Parathyroid adenoma (tissue), 2 donors: ENCODE measurements around the gene DACH2.

Source experiments
- H2AFZ ChIP-seq: fragments of 300-600 bp; sonication (generic); one replicate; pipeline ENCODE4 v1.7.0; 2017; ENCODE audit warnings: antibody characterized with exemption, mild to moderate bottlenecking
- H3K27ac ChIP-seq: fragments of 300-600 bp; sonication (generic); one replicate; pipeline ENCODE4 v1.7.0; 2017
- H3K27me3 ChIP-seq: fragments of 300-600 bp; sonication (generic); one replicate; pipeline ENCODE4 v1.7.0; 2017; ENCODE audit warnings: low read length; ENCODE audit not compliant: control insufficient read depth, insufficient read depth
- H3K36me3 ChIP-seq: fragments of 300-600 bp; sonication (generic); one replicate; pipeline ENCODE4 v1.7.0; 2017; ENCODE audit warnings: low read length; ENCODE audit not compliant: control insufficient read depth, insufficient read depth
- H3K4me1 ChIP-seq: fragments of 300-600 bp; sonication (generic); one replicate; pipeline ENCODE4 v1.7.0; 2017; ENCODE audit warnings: control low read depth
- H3K4me2 ChIP-seq: fragments of 300-600 bp; sonication (generic); one replicate; pipeline ENCODE4 v1.7.0; 2017; ENCODE audit warnings: low read length
- H3K4me3 ChIP-seq: fragments of 300-600 bp; sonication (generic); one replicate; pipeline ENCODE4 v1.7.0; 2017; ENCODE audit warnings: low read depth, low read length
- H3K79me2 ChIP-seq: fragments of 300-600 bp; sonication (generic); one replicate; pipeline ENCODE4 v1.7.0; 2017; ENCODE audit warnings: control low read depth
- H3K9ac ChIP-seq: fragments of 300-600 bp; sonication (generic); one replicate; pipeline ENCODE4 v1.7.0; 2017; ENCODE audit warnings: mild to moderate bottlenecking
- H3K9me3 ChIP-seq: fragments of 300-600 bp; sonication (generic); one replicate; pipeline ENCODE4 v1.7.0; 2017; ENCODE audit warnings: low read length; ENCODE audit not compliant: control insufficient read depth
- CTCF ChIP-seq: fragments of 300-600 bp; sonication (generic); IDR thresholded peaks from one replicate; pipeline ENCODE4 v1.7.0; 2017; ENCODE audit warnings: antibody characterized with exemption, mild to moderate bottlenecking
- donor health status: primary hyperparathyroidism.

DACH2 gene

GRCh38 chrX:86370927-86371326, 222.7 kb downstream of the DACH2 start:
- Histone ChIP-seq H3K27ac (no peak overlapping the region), H3K27me3 (no peaks in the 10 kb centered on the region), H3K9me3 (no peaks in the 10 kb centered on the region), H3K9ac (no peak overlapping the region), H3K4me2 (no peak overlapping the region), H3K4me1 (no peaks in the 10 kb centered on the region), H2AFZ (no peak overlapping the region), H3K4me3 (no peak overlapping the region), H3K79me2 (no peaks in the 10 kb centered on the region), H3K36me3 (no peaks in the 10 kb centered on the region)
- TF ChIP-seq CTCF = no peak

GRCh38 chrX:86379209-86379608, 231.0 kb downstream of the DACH2 start:
- H3K9me3 ChIP-seq = no peaks in the 10 kb centered on the region
- H3K4me1 ChIP-seq = no peaks in the 10 kb centered on the region
- H3K27me3 ChIP-seq = no peaks in the 10 kb centered on the region
- no peak overlapping the region for H3K4me2 ChIP-seq
- no peak overlapping the region for H3K4me3 ChIP-seq
- H2AFZ ChIP-seq = no peak overlapping the region
- no peaks in the 10 kb centered on the region for H3K79me2 ChIP-seq
- no peak overlapping the region for H3K9ac ChIP-seq
- no peak for TF ChIP-seq CTCF
- H3K27ac ChIP-seq = no peak overlapping the region
- H3K36me3 ChIP-seq = no peaks in the 10 kb centered on the region

- no peaks in the 10 kb centered on the region for H3K79me2 ChIP-seq
- no peak overlapping the region for H3K9ac ChIP-seq
- H3K4me2 ChIP-seq = no peak overlapping the region
- H3K36me3 ChIP-seq = no peaks in the 10 kb centered on the region
- no peak overlapping the region for H2AFZ ChIP-seq
- no peak overlapping the region for H3K4me3 ChIP-seq
- no peaks in the 10 kb centered on the region for H3K27me3 ChIP-seq
- no peaks in the 10 kb centered on the region for H3K9me3 ChIP-seq
- no peaks in the 10 kb centered on the region for H3K4me1 ChIP-seq
- no peak for TF ChIP-seq CTCF
- no peak overlapping the region for H3K27ac ChIP-seq
These were observed 235.7 kb downstream of the DACH2 start for GRCh38 chrX:86383681-86384540.

GRCh38 chrX:86407371-86407770, 259.1 kb downstream of the DACH2 start:
- H3K4me3 ChIP-seq = no peak overlapping the region
- H3K27ac ChIP-seq = no peak overlapping the region
- no peaks in the 10 kb centered on the region for H3K79me2 ChIP-seq
- H3K4me1 ChIP-seq = no peaks in the 10 kb centered on the region
- H3K27me3 ChIP-seq = no peaks in the 10 kb centered on the region
- no peaks in the 10 kb centered on the region for H3K36me3 ChIP-seq
- no peak overlapping the region for H3K9ac ChIP-seq
- no peaks in the 10 kb centered on the region for H3K9me3 ChIP-seq
- no peak for TF ChIP-seq CTCF
- H3K4me2 ChIP-seq = no peak overlapping the region
- H2AFZ ChIP-seq = no peak overlapping the region

GRCh38 chrX:86421771-86422170, 273.5 kb downstream of the DACH2 start:
- Histone ChIP-seq H3K27ac (no peak overlapping the region), H3K9me3 (no peaks in the 10 kb centered on the region), H3K4me3 (no peak overlapping the region), H3K79me2 (no peaks in the 10 kb centered on the region), H3K9ac (no peak overlapping the region), H3K36me3 (no peaks in the 10 kb centered on the region), H3K4me2 (no peak overlapping the region), H2AFZ (no peak overlapping the region), H3K27me3 (no peaks in the 10 kb centered on the region), H3K4me1 (no peaks in the 10 kb centered on the region)
- TF ChIP-seq CTCF = no peak
